PC-9 (cell line): Measurements from ENCODE around the gene GAP43.

Experiments used
- EZH2 ChIP-seq: fragments of 200-600 bp; sonication (generic); IDR thresholded peaks from 2 replicates; pipeline ENCODE4 v1.8.0; 2017; ENCODE audit warnings: antibody characterized with exemption, low read depth
- TF ChIP-seq, protein P1 (sequence below): fragments of 200-600 bp; sonication (generic); conservative IDR thresholded peaks from 2 replicates; pipeline ENCODE4 v1.6.1; 2017; ENCODE audit warnings: mixed run types, antibody characterized with exemption, mild to moderate bottlenecking, moderate library complexity

DNA sequence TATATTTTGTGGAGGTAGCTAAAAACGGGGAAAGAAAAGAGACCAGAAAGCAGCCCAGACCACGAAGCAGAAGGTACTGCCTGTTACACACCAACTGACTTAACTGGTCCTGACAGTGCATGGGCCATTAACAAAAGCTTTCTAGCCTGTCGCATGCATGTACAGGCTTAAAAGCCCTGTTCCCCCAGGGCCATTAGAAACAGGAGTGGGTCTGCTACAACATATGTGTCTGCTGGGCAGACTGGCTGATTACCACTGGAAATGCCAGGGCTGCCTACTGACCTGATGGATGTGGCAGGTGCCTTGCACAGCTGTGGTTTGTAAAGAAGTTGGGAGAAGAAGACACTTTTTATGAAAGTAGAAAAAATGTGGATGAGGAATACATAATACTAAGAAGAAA lies 137.4 kb downstream of the GAP43 start:
- TF ChIP-seq, protein P1, sequence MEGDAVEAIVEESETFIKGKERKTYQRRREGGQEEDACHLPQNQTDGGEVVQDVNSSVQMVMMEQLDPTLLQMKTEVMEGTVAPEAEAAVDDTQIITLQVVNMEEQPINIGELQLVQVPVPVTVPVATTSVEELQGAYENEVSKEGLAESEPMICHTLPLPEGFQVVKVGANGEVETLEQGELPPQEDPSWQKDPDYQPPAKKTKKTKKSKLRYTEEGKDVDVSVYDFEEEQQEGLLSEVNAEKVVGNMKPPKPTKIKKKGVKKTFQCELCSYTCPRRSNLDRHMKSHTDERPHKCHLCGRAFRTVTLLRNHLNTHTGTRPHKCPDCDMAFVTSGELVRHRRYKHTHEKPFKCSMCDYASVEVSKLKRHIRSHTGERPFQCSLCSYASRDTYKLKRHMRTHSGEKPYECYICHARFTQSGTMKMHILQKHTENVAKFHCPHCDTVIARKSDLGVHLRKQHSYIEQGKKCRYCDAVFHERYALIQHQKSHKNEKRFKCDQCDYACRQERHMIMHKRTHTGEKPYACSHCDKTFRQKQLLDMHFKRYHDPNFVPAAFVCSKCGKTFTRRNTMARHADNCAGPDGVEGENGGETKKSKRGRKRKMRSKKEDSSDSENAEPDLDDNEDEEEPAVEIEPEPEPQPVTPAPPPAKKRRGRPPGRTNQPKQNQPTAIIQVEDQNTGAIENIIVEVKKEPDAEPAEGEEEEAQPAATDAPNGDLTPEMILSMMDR: no peak
- no peak for TF ChIP-seq EZH2
